ENCODE results near the gene SLC38A3. TPM values are rescaled to one million over a fixed set of nuclear protein-coding genes. Genes with fewer than 3 reads are reported as not detected.

SLC38A3 gene
- total and polyA plus RNA-seq, 2 of the 8 experiments (the other 6 are each of a cell fraction or from before 2014, with no cell fraction given), result 1.2 to 3.7 TPM

DNA sequence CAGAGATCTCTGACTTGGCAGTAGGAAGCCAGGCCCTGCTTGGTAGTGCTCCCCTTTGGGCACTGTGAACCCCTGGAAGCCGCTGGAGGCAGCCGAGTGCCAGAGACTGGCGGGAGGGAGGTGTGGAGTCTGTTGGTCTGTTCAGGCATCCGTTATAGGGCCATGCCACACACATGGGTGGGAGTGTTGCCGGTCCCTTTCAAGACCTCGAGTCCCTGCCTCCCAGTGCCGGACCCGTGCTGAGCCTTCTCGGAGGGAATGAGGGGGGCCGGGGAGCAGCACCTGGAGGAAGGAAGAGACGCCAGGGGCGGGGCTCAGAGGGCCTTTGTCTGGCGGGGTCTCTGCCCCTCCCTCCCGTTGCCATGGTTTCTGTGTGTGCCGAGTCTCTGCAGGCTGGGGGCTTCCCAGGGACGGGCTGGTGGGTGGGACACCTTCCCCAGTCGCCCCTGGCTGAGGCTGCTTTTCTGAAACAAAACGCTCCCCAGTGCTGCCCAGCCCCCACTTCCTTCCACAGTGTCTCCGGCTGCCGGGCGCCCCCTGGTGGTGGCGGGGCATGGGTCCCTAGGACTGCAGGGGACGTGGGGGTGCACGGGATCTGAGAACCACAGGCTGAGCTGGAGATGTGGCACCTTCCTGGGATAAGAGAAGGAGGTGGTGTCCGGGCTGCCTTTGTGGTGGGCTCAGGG is 40.9 kb downstream of the SLC38A3 start (continued):
- TF ChIP-seq EP300 (IDR thresholded peaks at IDR 0.05; ENCODE audit: borderline replicate concordance in 1 of 2, low read depth in 2 of 2, low read length in 2 of 2), result peak in 1 of 2 experiments; percentile 69; a peak in 1 of 3 replicates
- no peak for TF ChIP-seq CHD1 (IDR thresholded peaks at IDR 0.05; ENCODE audit: low read depth, low read length)
- no peak for TF ChIP-seq GTF2F1 (IDR thresholded peaks at IDR 0.05; ENCODE audit: borderline replicate concordance, low read depth, low read length)
- TF ChIP-seq SP4 (IDR thresholded peaks at IDR 0.05; ENCODE audit: low read length), result 0 out of 2 replicates have a peak, but pooled peaks have one; percentile 53
- no peak for TF ChIP-seq YY1 (IDR thresholded peaks at IDR 0.05; ENCODE audit: low read depth, low read length)
- TF ChIP-seq BACH1 (IDR thresholded peaks at IDR 0.05; ENCODE audit: low read length), result peak; percentile 60; the same call in 1 of the 2 replicates
- TF ChIP-seq, protein P1, sequence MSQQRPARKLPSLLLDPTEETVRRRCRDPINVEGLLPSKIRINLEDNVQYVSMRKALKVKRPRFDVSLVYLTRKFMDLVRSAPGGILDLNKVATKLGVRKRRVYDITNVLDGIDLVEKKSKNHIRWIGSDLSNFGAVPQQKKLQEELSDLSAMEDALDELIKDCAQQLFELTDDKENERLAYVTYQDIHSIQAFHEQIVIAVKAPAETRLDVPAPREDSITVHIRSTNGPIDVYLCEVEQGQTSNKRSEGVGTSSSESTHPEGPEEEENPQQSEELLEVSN (IDR thresholded peaks at IDR 0.05), result peak; percentile 47
- TF ChIP-seq ZNF274 (IDR thresholded peaks at IDR 0.05; ENCODE audit: borderline replicate concordance, extremely low read depth, low read length), result no peak
- TF ChIP-seq TAF7 (optimal IDR thresholded peaks at IDR 0.05; ENCODE audit: borderline replicate concordance, low read depth, low read length), result peak; percentile 36
- TF ChIP-seq GABPA (IDR thresholded peaks at IDR 0.05; ENCODE audit: borderline replicate concordance, insufficient read depth, low read length), result peak; percentile 53; the same call in 1 of the 2 replicates
- no peak for TF ChIP-seq JUN (IDR thresholded peaks at IDR 0.05; ENCODE audit: low read depth, low read length)
- peak; percentile 84 for TF ChIP-seq CTBP2 (IDR thresholded peaks at IDR 0.05; ENCODE audit: borderline replicate concordance, insufficient read depth, insufficient read length, low read length)
- peak; percentile 77 to 88; a peak in 3 of 4 replicates for TF ChIP-seq SIN3A (conservative IDR thresholded peaks at IDR 0.05 in 1 of 2, IDR thresholded peaks at IDR 0.05 in 1 of 2; ENCODE audit: low read depth in 1 of 2, low read length in 2 of 2)
- TF ChIP-seq RBBP5 (IDR thresholded peaks at IDR 0.05; ENCODE audit: borderline replicate concordance, low read depth, low read length), result no peak
- TF ChIP-seq SRF (IDR thresholded peaks at IDR 0.05; ENCODE audit: low read depth, low read length), result 0 out of 2 replicates have a peak, but pooled peaks have one; percentile 27
- TF ChIP-seq RFX5 (IDR thresholded peaks at IDR 0.05; ENCODE audit: borderline replicate concordance, low read depth, low read length), result no peak
- TF ChIP-seq BRCA1 (IDR thresholded peaks at IDR 0.05; ENCODE audit: low read depth, low read length), result no peak
- TF ChIP-seq KDM1A (IDR thresholded peaks at IDR 0.05; ENCODE audit: borderline replicate concordance, low read length), result peak; percentile 8; the same call in 1 of the 2 replicates
- peak; percentile 75 to 91 for TF ChIP-seq RAD21 (IDR thresholded peaks at IDR 0.05 in 1 of 2, conservative IDR thresholded peaks at IDR 0.05 in 1 of 2; ENCODE audit: low read depth in 2 of 2, low read length in 2 of 2)
- TF ChIP-seq CREB1 (IDR thresholded peaks at IDR 0.05), result peak; percentile 62; the same call in 1 of the 2 replicates

Measured in H1 (cell line).